Breast epithelium (tissue), 4 donors: Measurements from ENCODE around the gene RCAN1. TPM values are rescaled to one million over a fixed set of nuclear protein-coding genes. Genes with fewer than 3 reads are reported as not detected.

ENCODE experiments used
- DNase-seq, 2 donors: peaks; one replicate each; pipeline ENCODE4 v3.0.0-alpha.2; 2019; ENCODE audit warnings: low spot score in 2 of 2
- H3K27ac ChIP-seq, 2 donors: fragments of 200-600 bp; sonication (generic) in 1 of 2; one replicate each; pipeline ENCODE4 v1.5.1; 2016 to 2019; ENCODE audit warnings: mild to moderate bottlenecking in 1 of 2
- H3K27me3 ChIP-seq, 2 donors: fragments of 200-600 bp; sonication (generic) in 1 of 2; one replicate each; pipeline versions ENCODE4 v1.5.1 to v1.6.0; 2017 to 2019; ENCODE audit warnings: control low read depth in 1 of 2, mild to moderate bottlenecking in 1 of 2
- H3K36me3 ChIP-seq: fragments of 200-600 bp; one replicate; pipeline ENCODE4 v1.5.1; 2019
- H3K4me1 ChIP-seq, 2 donors: fragments of 200-600 bp; sonication (generic); one replicate each; pipeline ENCODE4 v1.5.1; 2016 to 2019; ENCODE audit warnings: control low read depth in 1 of 2
- H3K4me3 ChIP-seq, 3 donors: fragments of 200-600 bp; sonication (generic); 1 replicate in 2 of 3; 2 replicates in 1 of 3; pipeline ENCODE4 v1.5.1; 2016 to 2019; ENCODE audit warnings: mild to moderate bottlenecking in 3 of 3, moderate library complexity in 2 of 3
- H3K9me3 ChIP-seq, 2 donors: fragments of 200-600 bp; sonication (generic) in 1 of 2; one replicate each; pipeline ENCODE4 v1.5.1; 2016 to 2019; ENCODE audit warnings: control low read depth in 1 of 2
- CTCF ChIP-seq, 3 donors: fragments of 450-650 bp; IDR thresholded peaks; one replicate each; pipeline ENCODE4 v1.5.1; 2016 to 2017; ENCODE audit warnings: antibody characterized with exemption in 3 of 3, mild to moderate bottlenecking in 3 of 3, moderate library complexity in 3 of 3
- POLR2A ChIP-seq: fragments of 450-650 bp; IDR thresholded peaks from one replicate; pipeline ENCODE4 v1.6.1; 2016; ENCODE audit warnings: antibody characterized with exemption, mild to moderate bottlenecking, moderate library complexity
- POLR2AphosphoS5 ChIP-seq, 3 donors: sonication (generic); formaldehyde crosslinking; IDR thresholded peaks; one replicate each; pipeline ENCODE4 v1.6.1; 2017; ENCODE audit warnings: antibody characterized with exemption in 3 of 3
- intact Hi-C: fragments of 100-400 bp; cut with DNase I; formaldehyde crosslinking; loops from one replicate; pipeline ENCODE4 v1.15.1; 2023; ENCODE audit warnings: low total_unique reads
- total RNA-seq, 3 donors: library from RNA; depleted of rRNA; stranded (reverse); fragments of >200 nt; gene quantifications; one replicate each; pipeline ENCODE4 v1.1.0, GENCODE V29; 2016

The RCAN1 gene
- total RNA-seq, 3 donors from 2014 or later = 30.1 to 73.0 (median 47.9) TPM

- TF ChIP-seq POLR2AphosphoS5 (IDR thresholded peaks at IDR 0.05) (no peak), CTCF (IDR thresholded peaks at IDR 0.05) (no peak), POLR2A (no peak)
- Histone ChIP-seq H3K4me1 (no peaks in the 10 kb centered on the region), H3K36me3 (no peaks in the 10 kb centered on the region), H3K27ac (no peak overlapping the region), H3K9me3 (peaks cover 0 to 8% of the 10 kb centered on the region in 2 donors), H3K27me3 (no peaks in the 10 kb centered on the region), H3K4me3 (no peak overlapping the region)
- no peak for DNase-seq
- intact Hi-C loops = no loop called here
Measured at GRCh38 chr21:34649400-34649799, 34.5 kb upstream of the RCAN1 start.

GRCh38 chr21:34648739-34649297 lies 33.9 kb upstream of the RCAN1 start:
- intact Hi-C loops = no loop called here
- DNase-seq = no peak
- H3K4me1 ChIP-seq = no peaks in the 10 kb centered on the region
- no peak overlapping the region for H3K27ac ChIP-seq
- peaks cover 0 to 8% of the 10 kb centered on the region in 2 donors for H3K9me3 ChIP-seq
- no peaks in the 10 kb centered on the region for H3K36me3 ChIP-seq
- H3K4me3 ChIP-seq = no peak overlapping the region
- no peaks in the 10 kb centered on the region for H3K27me3 ChIP-seq
- no peak for TF ChIP-seq POLR2A
- no peak for TF ChIP-seq CTCF (IDR thresholded peaks at IDR 0.05)
- TF ChIP-seq POLR2AphosphoS5 (IDR thresholded peaks at IDR 0.05) = no peak

DNA sequence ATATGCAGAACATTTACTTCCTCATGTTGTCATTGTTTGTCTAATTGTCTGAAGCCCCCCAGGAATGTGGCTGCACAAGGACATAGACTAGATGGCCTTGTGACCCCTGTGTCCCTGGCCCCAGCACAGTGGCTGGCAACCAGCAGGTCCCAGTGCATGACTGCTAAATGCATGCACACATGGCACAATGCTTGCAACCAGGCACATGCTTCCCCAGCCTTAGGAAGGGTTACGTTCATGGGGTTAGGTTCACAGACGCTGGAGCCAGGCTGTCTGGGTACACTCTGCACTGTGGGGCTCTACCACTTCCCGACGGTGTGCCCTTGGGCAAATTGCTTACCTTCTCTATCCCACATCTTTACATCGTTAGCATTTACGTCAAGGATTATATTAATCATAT lies 32.6 kb upstream of the RCAN1 start:
- DNase-seq = no peak
- H3K4me3 ChIP-seq = no peak overlapping the region
- H3K4me1 ChIP-seq = no peaks in the 10 kb centered on the region
- peaks cover 0 to 8% of the 10 kb centered on the region in 2 donors for H3K9me3 ChIP-seq
- no peaks in the 10 kb centered on the region for H3K27me3 ChIP-seq
- no peak for TF ChIP-seq CTCF (IDR thresholded peaks at IDR 0.05)
- intact Hi-C loops = no loop called here
- no peaks in the 10 kb centered on the region for H3K36me3 ChIP-seq
- H3K27ac ChIP-seq = no peak overlapping the region

GRCh38 chr21:34644825-34645224 lies 29.9 kb upstream of the RCAN1 start:
- H3K27ac ChIP-seq = no peak overlapping the region

More at GRCh38 chr21:34644825-34645224, 29.9 kb upstream of the RCAN1 start:
- H3K9me3 ChIP-seq = no peaks in the 10 kb centered on the region
- H3K36me3 ChIP-seq = no peaks in the 10 kb centered on the region
- intact Hi-C loops = no loop called here
- H3K4me1 ChIP-seq = no peaks in the 10 kb centered on the region
- no peak for DNase-seq
- no peaks in the 10 kb centered on the region for H3K27me3 ChIP-seq
- no peak overlapping the region for H3K4me3 ChIP-seq
- TF ChIP-seq POLR2A = no peak
- TF ChIP-seq POLR2AphosphoS5 (IDR thresholded peaks at IDR 0.05) = no peak
- no peak for TF ChIP-seq CTCF (IDR thresholded peaks at IDR 0.05)
